Suprapubic skin (tissue), 4 donors: ENCODE results near the gene FAM240B. TPM values are rescaled to one million over a fixed set of nuclear protein-coding genes. Genes with fewer than 3 reads are reported as not detected.

Experiments
- DNase-seq, 2 donors: peaks; one replicate each; pipeline ENCODE4 v3.0.0-alpha.2; 2019; ENCODE audit warnings: low spot score in 2 of 2
- H3K27ac ChIP-seq: fragments of 200-600 bp; sonication (generic); one replicate; pipeline ENCODE4 v1.5.1; 2019
- H3K27me3 ChIP-seq: fragments of 200-600 bp; sonication (generic); one replicate; pipeline ENCODE4 v1.5.1; 2019
- H3K36me3 ChIP-seq: fragments of 200-600 bp; sonication (generic); one replicate; pipeline ENCODE4 v1.5.1; 2019
- H3K4me1 ChIP-seq: fragments of 200-600 bp; sonication (generic); one replicate; pipeline ENCODE4 v1.5.1; 2019
- H3K4me3 ChIP-seq: fragments of 200-600 bp; sonication (generic); one replicate; pipeline ENCODE4 v1.5.1; 2019; ENCODE audit warnings: mild to moderate bottlenecking
- H3K9me3 ChIP-seq: fragments of 200-600 bp; sonication (generic); one replicate; pipeline ENCODE4 v1.5.1; 2019
- EP300 ChIP-seq: sonication (generic); formaldehyde crosslinking; IDR thresholded peaks from one replicate; pipeline ENCODE4 v1.6.1; 2017; ENCODE audit warnings: antibody characterized with exemption
- POLR2A ChIP-seq, 2 donors: fragments of 450-650 bp; IDR thresholded peaks; one replicate each; pipeline ENCODE4 v1.6.1; 2017; ENCODE audit warnings: antibody characterized with exemption in 2 of 2, mild to moderate bottlenecking in 2 of 2, moderate library complexity in 2 of 2
- POLR2AphosphoS5 ChIP-seq, 3 donors: sonication (generic); formaldehyde crosslinking; IDR thresholded peaks; one replicate each; pipeline ENCODE4 v1.6.1; 2017; ENCODE audit warnings: antibody characterized with exemption in 3 of 3
- WGBS: methylation state at CpG from one replicate; pipeline ENCODE4 v1.1.5; 2018; 5-methylcytosine and 5-hydroxymethylcytosine counted together
- total RNA-seq, 4 donors: library from RNA; depleted of rRNA; stranded (reverse); fragments of >200 nt; gene quantifications; one replicate each; pipeline ENCODE4 v1.1.0, GENCODE V29; 2016
- TF ChIP-seq, protein P1 (sequence below), 2 donors: fragments of 200-600 bp in 1 of 2; fragments of 450-650 bp in 1 of 2; sonication (generic) in 1 of 2; IDR thresholded peaks; one replicate each; pipeline ENCODE4 v1.5.1; 2016 to 2019; ENCODE audit warnings: antibody characterized with exemption in 2 of 2, mild to moderate bottlenecking in 1 of 2, moderate library complexity in 1 of 2

Gene FAM240B
- total RNA-seq, 4 donors from 2014 or later: not detected

DNA sequence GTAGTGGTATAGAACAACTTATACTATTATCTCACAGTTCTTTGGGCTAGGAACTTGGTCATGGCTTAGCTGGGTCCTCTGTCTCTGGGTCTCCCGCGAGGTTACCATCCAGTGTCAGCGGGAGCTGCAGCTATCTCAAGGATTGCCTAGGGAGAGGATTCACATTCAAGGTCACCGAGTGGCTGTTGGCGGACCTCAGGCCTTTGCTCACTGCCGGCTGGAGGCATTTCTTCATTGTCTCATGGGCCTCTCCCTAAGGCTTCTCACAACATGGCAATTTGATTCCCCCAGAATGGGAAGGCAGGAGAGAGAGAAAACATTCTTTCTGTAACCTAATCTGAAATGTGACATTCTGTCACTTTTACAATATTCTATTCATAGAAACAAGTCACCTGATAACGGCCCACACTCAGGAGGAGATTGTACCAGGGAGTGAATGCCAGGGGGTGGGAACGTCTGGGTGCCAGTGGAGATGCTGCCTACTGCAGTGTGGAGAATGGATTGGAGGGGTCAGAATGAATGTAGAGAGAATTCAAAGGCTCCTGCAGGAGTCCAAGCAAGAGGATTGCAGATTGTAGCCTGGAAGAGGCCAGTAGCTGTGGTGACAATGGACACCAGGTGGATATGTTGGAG lies 70.1 kb downstream of the FAM240B start:
- H3K27me3 ChIP-seq: no peaks in the 10 kb centered on the region
- H3K36me3 ChIP-seq: no peaks in the 10 kb centered on the region
- H3K4me3 ChIP-seq: no peak overlapping the region
- no peak overlapping the region for H3K27ac ChIP-seq
- TF ChIP-seq POLR2AphosphoS5 (IDR thresholded peaks at IDR 0.05) (no peak), POLR2A (IDR thresholded peaks at IDR 0.05) (no peak), EP300 (no peak)
- TF ChIP-seq, protein P1, sequence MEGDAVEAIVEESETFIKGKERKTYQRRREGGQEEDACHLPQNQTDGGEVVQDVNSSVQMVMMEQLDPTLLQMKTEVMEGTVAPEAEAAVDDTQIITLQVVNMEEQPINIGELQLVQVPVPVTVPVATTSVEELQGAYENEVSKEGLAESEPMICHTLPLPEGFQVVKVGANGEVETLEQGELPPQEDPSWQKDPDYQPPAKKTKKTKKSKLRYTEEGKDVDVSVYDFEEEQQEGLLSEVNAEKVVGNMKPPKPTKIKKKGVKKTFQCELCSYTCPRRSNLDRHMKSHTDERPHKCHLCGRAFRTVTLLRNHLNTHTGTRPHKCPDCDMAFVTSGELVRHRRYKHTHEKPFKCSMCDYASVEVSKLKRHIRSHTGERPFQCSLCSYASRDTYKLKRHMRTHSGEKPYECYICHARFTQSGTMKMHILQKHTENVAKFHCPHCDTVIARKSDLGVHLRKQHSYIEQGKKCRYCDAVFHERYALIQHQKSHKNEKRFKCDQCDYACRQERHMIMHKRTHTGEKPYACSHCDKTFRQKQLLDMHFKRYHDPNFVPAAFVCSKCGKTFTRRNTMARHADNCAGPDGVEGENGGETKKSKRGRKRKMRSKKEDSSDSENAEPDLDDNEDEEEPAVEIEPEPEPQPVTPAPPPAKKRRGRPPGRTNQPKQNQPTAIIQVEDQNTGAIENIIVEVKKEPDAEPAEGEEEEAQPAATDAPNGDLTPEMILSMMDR (IDR thresholded peaks at IDR 0.05): no peak
- WGBS: 89% methylated on average over 8 of the region's 8 CpGs
- no peaks in the 10 kb centered on the region for H3K4me1 ChIP-seq
- H3K9me3 ChIP-seq: no peaks in the 10 kb centered on the region
- no peak for DNase-seq

DNA sequence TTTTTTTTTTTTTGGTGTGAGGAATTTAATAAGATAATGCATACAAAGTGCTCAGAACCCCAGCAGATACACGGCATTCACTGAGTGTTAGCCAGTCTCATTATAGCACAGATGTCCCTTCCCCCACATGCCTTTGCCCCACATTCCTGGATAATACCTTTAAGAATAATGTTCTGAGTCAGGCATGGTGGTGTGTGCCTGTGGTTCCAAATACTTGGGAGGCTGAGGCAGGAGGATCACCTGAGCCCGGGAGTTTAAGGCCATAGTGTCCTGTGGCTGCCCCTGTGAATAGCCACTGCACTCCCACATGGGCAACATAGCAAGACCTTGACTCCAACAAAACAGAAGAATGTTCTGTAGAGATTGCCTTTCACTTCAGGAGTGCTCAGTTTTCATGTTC lies 75.3 kb downstream of the FAM240B start:
- WGBS: 39% methylated on average over 2 of the region's 2 CpGs
- no peaks in the 10 kb centered on the region for H3K9me3 ChIP-seq
- H3K27me3 ChIP-seq: peaks cover 5% of the 10 kb centered on the region
- H3K36me3 ChIP-seq: no peaks in the 10 kb centered on the region
- H3K27ac ChIP-seq: no peak overlapping the region
- TF ChIP-seq EP300: no peak
- no peak for DNase-seq
- H3K4me1 ChIP-seq: no peaks in the 10 kb centered on the region
- no peak overlapping the region for H3K4me3 ChIP-seq

Other genes starting within 250 kb of the FAM240B start
- gene ANKRD18A, start 99.5 kb downstream of the FAM240B start, total RNA-seq: 10 to 100 TPM in 1 of 4 donors, 1 to 10 TPM in 3; 3.1 to 39.0 (median 3.9) TPM